GM18873 (cell line): ENCODE data around the gene RBP3.

Source experiments
- ATAC-seq: cut with Tn5 transposase; IDR thresholded peaks from one replicate; pipeline ENCODE4 v1.9.1; 2021; ENCODE audit warnings: mild to moderate bottlenecking, moderate library complexity, moderate number of reproducible peaks; ENCODE audit not compliant: unreplicated experiment, low FRiP score

The RBP3 gene

GRCh38 chr10:47317251-47317650 lies 30.9 kb upstream of the RBP3 start:
- ATAC-seq: no peak

DNA sequence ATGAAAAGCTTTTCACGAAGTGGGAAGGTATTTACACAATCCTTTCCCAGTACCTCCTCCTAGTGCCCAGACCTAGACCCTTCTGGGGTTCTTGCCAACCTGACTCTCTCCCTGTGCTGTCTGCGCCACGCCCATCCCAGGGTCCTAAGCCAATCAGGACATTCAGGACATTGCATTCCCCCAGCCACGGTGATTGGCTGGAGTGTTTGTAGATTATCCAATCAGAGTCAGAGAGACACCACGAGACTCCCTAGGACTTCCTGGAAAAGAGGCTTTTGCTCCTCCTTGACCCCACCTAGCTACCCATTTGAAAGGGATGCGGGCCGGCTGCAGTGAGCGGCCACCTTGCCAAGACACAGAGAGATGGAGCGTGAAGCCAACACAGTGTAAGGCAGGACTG lies 29.5 kb upstream of the RBP3 start:
- no peak for ATAC-seq

DNA sequence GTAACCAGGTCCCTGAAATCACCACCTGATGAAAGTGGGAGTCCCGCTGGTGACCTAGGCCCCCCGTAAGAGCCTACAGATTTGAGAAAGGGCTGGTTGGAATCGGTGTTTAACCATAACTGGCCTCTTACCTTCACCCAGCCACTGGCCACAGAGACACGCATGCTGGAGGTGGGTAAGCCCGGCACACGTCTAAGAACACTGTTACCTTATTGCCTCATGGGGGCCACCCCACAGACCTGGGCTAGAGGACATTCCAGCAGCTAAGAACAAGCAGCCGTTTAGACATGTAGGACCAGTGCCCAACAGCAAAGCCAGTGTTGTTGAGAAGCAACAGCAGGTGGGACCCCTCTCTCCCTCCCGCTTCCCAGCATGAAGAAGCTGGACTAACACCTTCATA lies 28.4 kb upstream of the RBP3 start:
- no peak for ATAC-seq

DNA sequence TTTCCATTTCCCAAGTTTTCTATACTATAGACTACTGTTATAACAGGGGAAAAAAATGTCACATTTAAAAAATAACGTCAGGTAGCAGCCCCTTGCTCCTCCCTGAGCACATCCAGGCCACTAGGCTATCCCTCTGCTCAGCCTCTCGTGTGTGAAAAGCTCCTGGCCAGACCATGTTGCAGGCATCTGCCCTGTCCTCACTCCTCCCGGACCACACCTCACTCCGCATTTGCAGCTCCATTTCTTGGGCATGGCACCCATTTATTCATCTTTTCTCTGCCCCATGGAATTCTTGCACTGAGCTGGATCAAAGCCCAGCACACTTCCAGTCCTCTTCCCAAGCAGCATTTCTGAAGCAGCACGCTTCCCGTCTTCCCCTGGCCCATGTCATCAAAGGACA lies 27.4 kb upstream of the RBP3 start:
- no peak for ATAC-seq

DNA sequence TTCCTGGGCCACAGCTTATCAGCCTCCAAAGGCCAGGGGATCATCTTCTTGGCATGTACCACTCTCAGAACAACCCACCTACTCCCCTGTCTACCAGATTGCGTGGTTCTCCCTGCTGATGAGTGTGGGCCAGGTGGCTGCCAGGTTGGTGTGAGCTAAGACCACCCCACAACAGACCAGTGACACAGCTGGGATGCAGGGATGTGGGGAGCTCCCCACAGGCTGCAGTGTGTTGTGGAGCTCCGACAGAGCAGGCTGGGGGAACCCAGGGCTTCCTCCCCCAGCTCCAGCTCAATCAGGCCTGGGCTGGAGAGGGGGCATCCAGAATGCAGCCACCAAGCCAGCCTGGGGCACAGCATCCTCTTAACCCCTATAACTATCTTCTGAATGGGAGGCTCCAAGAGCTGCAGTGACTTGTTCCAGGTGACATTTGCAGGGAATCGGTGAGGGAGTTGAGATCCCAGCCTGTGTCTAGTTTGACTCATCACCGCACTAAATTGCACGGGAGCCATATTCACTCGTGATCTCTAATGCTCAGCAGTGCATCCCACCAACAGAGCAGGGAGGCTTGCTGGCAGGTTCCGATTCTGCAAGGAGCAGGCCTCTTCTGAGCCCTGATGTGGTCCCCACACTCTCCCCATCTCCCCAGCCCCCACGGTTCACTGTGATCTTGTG lies 26.5 kb upstream of the RBP3 start:
- ATAC-seq: no peak

DNA sequence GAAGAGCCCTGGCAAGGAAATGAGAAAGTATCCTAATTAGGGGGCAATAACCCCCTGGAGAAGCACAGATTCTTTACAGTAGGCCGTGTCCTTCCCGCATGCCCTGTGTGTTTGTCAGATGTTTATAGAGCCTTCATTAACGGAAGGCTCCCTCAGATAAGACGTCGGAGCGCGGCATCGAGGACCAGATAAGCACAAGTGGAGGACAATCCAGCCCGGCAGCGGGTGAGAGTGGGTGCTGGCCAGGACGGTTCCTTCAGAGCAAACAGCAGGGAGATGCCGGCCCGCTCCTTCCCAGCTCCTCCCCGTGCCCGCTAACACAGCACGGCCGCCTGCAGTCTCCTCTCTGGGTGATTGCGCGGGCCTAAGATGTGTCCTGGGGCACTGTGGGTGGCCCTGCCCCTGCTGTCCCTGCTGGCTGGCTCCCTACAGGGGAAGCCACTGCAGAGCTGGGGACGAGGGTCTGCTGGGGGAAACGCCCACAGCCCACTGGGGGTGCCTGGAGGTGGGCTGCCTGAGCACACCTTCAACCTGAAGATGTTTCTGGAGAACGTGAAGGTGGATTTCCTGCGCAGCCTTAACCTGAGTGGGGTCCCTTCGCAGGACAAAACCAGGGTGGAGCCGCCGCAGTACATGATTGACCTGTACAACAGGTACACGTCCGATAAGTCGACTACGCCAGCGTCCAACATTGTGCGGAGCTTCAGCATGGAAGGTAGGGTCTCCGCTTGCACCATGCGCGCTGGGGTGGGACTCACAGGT lies 25.7 kb upstream of the RBP3 start, which contains the start of gene GDF2:
TSS of gene GDF2 (plus strand) at position 155 of the 762 bp plus-strand sequence. CDS start at position 370, 215 bp downstream.
- ATAC-seq: no peak

DNA sequence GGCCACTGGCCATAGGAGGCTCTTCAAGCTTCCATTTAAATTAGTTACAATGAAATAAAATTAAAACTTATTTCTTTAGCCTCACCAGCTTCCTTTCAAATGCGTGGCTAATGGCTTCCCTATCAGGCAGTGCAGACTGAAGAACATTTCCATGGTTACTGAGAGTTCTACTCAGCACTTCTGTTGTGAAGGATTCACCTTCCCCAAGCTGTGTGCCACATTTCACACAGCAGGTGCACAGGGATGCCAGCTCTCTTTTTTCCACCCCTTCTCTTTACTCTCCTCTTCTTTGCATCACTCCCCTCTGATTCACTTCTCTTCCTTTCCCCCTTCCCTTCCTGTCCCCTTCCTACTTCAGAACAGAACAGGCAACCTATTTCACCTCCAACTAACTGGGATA lies 25.1 kb upstream of the RBP3 start:
- no peak for ATAC-seq

DNA sequence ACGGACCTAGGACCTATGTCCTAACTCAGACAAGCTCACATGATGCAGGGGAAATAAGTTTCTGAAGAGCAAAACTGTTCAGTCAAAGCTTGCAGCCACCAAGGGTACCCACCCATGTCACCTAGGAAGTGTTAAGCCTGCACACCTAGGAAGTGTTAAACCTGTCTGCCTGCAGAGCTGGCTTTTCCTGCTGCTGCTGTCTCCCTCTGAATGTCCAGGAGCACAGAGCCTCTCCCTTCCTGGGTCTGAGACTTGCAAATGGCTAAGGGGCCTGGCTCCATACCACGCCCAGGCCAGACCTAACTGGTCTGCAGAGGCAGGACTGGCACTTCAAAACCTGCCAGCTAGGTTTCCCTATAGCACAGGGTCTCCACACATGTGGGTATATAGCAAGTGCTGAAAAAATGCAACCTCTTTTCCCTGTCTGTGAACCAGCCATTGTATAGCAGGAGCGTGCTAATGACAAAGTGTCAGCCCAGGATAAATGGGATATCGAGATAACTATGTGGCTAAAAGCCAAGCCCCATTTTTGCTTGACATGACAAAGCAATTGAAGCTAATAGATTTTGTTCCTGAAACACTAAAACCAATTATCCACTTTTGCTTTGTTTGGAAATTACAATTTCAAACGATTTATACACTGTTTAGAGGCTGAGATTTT lies 24.4 kb upstream of the RBP3 start:
- no peak for ATAC-seq

GRCh38 chr10:47325303-47326291 lies 22.6 kb upstream of the RBP3 start:
- ATAC-seq: no peak

- ATAC-seq: no peak
Measured at GRCh38 chr10:47326306-47326926, 21.7 kb upstream of the RBP3 start.

DNA sequence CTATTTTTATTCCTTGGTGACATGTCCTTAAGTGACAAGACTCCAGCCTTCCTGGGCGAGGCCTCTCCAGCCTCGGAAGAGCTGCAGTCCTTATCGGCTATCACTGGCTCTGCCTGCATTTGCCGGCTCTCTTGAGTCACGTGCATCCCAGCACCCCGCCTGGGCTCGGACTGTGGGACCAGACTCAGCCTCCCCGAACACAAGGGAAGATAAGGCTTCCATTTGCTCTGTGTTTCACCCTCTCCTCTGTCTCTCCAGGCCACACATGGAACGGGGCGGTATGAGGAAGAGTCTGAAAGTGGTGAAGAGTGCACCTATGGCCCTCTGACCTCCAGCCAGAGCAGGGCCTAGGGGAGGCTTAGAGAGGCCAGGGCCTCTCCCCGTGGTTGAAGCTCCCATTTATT lies 21.2 kb upstream of the RBP3 start:
- no peak for ATAC-seq

DNA sequence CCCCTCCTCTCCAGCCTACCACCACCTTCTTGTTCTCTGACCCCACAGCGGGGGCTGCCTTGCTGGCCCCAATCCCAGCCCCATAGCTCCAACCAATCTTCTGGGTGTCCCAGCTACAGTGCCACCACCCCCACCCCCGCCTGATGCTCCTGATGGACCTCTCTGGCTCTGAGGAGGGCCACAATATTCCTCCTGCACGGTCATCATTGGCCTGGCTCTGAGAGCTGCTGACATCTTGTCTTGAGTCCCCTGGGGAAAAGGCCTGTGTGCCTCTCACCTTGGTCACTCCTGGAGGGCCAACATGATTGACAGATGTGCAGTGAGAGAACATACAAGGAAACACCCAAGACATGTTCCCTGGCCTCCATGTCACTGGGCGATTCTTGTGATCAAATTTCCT lies 18.3 kb upstream of the RBP3 start:
- no peak for ATAC-seq

GRCh38 chr10:47330366-47330765 lies 17.8 kb upstream of the RBP3 start:
- ATAC-seq: no peak

GRCh38 chr10:47330804-47331203 lies 17.4 kb upstream of the RBP3 start:
- no peak for ATAC-seq

DNA sequence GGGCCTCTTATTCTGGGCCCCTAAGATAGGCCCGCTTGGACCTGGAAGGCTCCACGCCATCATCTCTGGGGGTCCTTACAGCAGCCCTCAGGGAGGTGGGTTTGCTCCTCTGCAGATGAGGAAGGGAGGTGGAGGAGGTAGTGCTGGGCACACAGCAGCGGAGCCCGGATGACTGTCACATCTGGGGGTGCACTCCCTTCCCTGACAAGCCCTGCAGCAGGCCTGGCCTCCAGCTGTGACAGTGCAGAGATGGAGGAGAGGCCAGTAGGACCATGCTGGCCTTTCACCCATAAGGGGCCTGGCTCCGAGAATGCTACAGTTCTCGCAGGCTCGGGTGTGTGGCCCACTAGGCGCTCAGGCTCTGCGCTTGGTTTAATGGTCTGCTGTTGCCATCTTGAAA lies 16.7 kb upstream of the RBP3 start:
- no peak for ATAC-seq

DNA sequence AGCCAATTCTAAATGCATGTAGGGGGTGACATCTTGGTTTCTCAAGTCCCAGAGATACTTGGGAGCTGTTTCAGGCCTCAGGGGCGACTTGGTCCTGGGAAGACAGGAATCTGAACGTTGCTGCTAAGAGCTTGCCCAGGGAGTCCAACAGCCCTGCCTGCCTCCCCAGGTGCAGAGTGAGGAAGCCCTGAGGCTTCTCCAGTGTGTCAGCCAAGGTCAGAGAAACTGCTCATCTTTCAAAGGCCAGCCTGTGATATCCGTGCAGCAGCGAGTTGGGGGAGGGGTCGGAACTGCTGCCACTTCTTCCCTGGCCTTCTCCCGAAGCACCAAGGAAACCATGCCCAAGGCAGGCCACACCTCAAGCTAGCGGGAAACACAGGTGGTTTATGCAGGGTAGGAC lies 16.2 kb upstream of the RBP3 start:
- no peak for ATAC-seq

DNA sequence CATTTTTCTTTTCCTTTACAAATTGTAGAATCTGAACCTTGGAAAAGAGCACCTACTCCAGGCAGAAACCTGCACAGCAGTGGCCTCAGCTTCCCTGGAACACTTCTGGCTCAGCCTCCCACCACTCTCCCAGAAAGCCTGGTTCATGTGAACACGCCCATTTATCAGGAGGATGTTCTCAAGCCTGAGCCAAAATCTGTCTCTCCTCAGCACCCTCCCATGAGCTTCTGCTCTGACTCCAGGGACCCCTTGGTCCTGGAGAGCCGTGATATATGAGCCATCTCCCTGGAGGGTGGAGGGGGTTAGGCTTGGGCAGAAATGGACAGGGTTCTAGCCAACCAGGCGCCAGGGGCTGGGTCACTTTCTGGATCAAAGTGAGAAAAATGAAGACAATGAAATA lies 15.8 kb upstream of the RBP3 start:
- ATAC-seq: no peak

DNA sequence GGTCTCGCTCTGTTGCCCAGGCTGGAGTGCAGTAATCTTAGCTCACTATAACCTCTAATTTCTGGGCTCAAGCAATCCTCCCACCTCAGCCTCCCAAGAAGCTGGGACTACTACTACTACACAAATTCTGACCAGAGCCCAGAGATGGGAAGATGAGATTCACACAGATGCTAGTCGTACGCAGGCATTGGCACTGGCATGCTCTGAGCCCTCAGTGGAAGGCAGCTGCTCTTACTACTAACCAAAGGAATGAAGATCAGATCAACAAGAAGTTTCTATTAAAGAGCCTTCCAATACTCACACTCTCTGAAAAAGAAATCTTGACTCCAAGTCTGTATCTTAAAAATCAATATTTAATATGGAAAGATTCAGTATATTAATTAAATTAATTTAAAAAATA lies 15.2 kb upstream of the RBP3 start:
- ATAC-seq: no peak

DNA sequence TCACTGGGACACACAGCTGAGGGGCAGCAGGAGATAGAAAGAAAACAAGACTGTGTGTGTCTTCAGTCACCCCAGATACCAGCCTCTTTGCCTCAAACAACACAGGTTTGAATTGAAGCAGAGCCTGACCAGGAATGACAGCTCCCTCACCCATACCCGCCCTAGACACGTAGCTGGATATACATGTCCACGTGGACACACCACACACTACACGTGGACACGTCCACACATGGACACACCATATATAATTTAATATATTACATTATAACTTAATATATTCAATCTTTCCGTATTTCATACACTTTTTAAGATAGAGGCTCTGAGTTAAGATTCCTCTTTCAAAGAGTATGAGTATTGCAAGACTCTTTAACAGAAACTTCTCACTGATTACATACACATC lies 14.6 kb upstream of the RBP3 start:
- no peak for ATAC-seq
